ENCODE measurements around the gene ELP2.
"Not testable (repeated sequence)": the region's sequence is repeated elsewhere in the genome, so short reads cannot be mapped to it uniquely, and the experiment has no call there.

ELP2 gene

GRCh38 chr18:36207969-36208368 lies 78.3 kb downstream of the ELP2 start:
- not testable (repeated sequence) for H3K27ac ChIP-seq, H3K4me3 ChIP-seq

GRCh38 chr18:36211612-36212065 lies 81.9 kb downstream of the ELP2 start:
- H3K4me3 ChIP-seq = no peak overlapping the region
- H3K27ac ChIP-seq = peak overlapping the region in 1 of 21 experiments; percentile 35

- peak overlapping the region in 3 of 21 experiments; percentile 6 to 35 (median 7) for H3K27ac ChIP-seq
- no peak overlapping the region for H3K4me3 ChIP-seq
Measured at GRCh38 chr18:36212301-36213171, 82.8 kb downstream of the ELP2 start.

GRCh38 chr18:36214811-36215210 lies 85.1 kb downstream of the ELP2 start:
- Histone ChIP-seq H3K4me3 (no peak overlapping the region), H3K27ac (no peak overlapping the region)

GRCh38 chr18:36215577-36215976 lies 85.9 kb downstream of the ELP2 start:
- Histone ChIP-seq H3K4me3 (no peak overlapping the region), H3K27ac (no peak overlapping the region)

- Histone ChIP-seq H3K27ac (no peak overlapping the region), H3K4me3 (no peak overlapping the region)
Measured at GRCh38 chr18:36217348-36217747, 87.6 kb downstream of the ELP2 start.

- Histone ChIP-seq H3K27ac (no peak overlapping the region), H3K4me3 (no peak overlapping the region)
Measured at GRCh38 chr18:36229188-36229587, 99.5 kb downstream of the ELP2 start.

Measured in skin epidermis (tissue), 12 donors.